Prostate gland (tissue), 2 donors: ENCODE measurements around the gene SCAMP1.

Experiments used
- POLR2A ChIP-seq: fragments of 450-650 bp; IDR thresholded peaks from one replicate; pipeline ENCODE4 v1.6.1; 2016; ENCODE audit warnings: antibody characterized with exemption, mild to moderate bottlenecking
- POLR2AphosphoS5 ChIP-seq: sonication (generic); formaldehyde crosslinking; IDR thresholded peaks from one replicate; pipeline ENCODE4 v1.6.1; 2017; ENCODE audit warnings: antibody characterized with exemption
- TF ChIP-seq, protein P1 (sequence below), 4 experiments: fragments of 200-600 bp in 2 of 4; fragments of 450-650 bp in 2 of 4; sonication (generic) in 2 of 4; IDR thresholded peaks; 1 replicate in 3 of 4; 2 replicates in 1 of 4; pipeline ENCODE4 v1.5.1; 2016 to 2019; ENCODE audit warnings: antibody characterized with exemption in 4 of 4, mild to moderate bottlenecking in 2 of 4, moderate library complexity in 2 of 4

DNA sequence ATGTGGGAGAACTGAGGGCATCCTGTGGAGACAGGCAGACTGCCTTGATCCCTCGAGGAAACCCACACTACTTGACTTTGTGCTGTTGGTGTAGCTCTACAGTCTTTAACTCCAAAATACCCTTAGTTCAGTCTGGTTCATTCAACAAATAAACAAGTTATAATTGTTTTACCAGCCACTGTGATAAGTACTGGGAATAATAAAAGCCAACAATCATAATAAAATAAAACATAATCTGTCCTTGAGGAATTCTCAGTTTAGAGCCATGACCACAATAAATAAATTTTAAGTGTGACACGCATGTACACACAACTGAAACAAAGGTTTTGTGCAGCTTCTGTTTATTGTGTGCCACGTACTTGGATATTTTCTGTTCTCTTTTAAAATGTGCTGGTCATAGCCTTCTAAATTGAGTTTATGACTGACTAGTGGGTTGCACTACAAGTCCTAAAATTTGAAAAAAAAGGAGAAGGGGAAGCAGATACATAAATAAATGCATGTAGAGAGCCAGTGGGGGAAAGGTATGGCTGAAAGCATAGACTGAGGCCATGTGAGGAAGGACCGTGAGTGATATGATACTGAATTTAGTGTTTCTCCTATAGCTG lies 6.2 kb upstream of the SCAMP1 start:
- TF ChIP-seq POLR2A (no peak), POLR2AphosphoS5 (no peak)
- TF ChIP-seq, protein P1, sequence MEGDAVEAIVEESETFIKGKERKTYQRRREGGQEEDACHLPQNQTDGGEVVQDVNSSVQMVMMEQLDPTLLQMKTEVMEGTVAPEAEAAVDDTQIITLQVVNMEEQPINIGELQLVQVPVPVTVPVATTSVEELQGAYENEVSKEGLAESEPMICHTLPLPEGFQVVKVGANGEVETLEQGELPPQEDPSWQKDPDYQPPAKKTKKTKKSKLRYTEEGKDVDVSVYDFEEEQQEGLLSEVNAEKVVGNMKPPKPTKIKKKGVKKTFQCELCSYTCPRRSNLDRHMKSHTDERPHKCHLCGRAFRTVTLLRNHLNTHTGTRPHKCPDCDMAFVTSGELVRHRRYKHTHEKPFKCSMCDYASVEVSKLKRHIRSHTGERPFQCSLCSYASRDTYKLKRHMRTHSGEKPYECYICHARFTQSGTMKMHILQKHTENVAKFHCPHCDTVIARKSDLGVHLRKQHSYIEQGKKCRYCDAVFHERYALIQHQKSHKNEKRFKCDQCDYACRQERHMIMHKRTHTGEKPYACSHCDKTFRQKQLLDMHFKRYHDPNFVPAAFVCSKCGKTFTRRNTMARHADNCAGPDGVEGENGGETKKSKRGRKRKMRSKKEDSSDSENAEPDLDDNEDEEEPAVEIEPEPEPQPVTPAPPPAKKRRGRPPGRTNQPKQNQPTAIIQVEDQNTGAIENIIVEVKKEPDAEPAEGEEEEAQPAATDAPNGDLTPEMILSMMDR (IDR thresholded peaks at IDR 0.05), result no peak
